Astrocyte (in vitro differentiated cells and primary cell): ENCODE data around the gene OSGIN1.

ENCODE experiments used
- EZH2 ChIP-seq: IDR thresholded peaks from 2 replicates; pipeline ENCODE4 v1.6.1; 2012; ENCODE audit warnings: mild to moderate bottlenecking, low read length, inconsistent platforms; ENCODE audit not compliant: insufficient read depth
- TF ChIP-seq, protein P1 (sequence below): IDR thresholded peaks from 2 replicates; pipeline ENCODE4 v1.5.1; 2011; ENCODE audit warnings: low read depth, mild to moderate bottlenecking, inconsistent platforms, low read length, moderate library complexity; ENCODE audit not compliant: insufficient read depth

DNA sequence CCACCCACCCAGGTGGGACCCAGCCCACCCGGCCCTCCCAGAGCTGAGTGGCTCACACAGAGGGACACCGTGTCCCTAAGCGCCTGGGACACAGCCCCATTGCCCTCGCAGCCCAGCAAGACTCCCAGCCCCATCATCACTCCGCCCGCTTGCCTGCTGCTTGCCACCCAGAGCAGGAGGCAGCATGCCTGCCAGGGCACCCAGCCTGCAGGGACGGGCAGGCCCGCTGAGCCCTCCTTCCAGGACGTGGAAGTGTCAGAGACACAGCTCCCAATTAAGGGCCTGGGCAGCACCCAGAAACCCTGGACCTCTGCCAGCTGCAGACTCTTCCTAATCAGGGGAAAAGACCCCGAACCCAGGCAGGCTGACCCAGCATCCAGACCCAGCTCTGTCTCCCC lies 17.2 kb upstream of the OSGIN1 start:
- TF ChIP-seq, protein P1, sequence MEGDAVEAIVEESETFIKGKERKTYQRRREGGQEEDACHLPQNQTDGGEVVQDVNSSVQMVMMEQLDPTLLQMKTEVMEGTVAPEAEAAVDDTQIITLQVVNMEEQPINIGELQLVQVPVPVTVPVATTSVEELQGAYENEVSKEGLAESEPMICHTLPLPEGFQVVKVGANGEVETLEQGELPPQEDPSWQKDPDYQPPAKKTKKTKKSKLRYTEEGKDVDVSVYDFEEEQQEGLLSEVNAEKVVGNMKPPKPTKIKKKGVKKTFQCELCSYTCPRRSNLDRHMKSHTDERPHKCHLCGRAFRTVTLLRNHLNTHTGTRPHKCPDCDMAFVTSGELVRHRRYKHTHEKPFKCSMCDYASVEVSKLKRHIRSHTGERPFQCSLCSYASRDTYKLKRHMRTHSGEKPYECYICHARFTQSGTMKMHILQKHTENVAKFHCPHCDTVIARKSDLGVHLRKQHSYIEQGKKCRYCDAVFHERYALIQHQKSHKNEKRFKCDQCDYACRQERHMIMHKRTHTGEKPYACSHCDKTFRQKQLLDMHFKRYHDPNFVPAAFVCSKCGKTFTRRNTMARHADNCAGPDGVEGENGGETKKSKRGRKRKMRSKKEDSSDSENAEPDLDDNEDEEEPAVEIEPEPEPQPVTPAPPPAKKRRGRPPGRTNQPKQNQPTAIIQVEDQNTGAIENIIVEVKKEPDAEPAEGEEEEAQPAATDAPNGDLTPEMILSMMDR = no peak
- no peak for TF ChIP-seq EZH2
